GM12864 (cell line): ENCODE results near the gene PLCB2.
A peak's percentile ranks its signal among the peaks of the same experiment; 100 is the strongest.

Source experiments
- DNase-seq: peaks from one replicate; pipeline ENCODE4 v3.0.0-alpha.2; 2011; ENCODE audit warnings: low read depth
- H3K4me3 ChIP-seq: 2 replicates; pipeline ENCODE4 v1.5.1; 2011; ENCODE audit warnings: mild to moderate bottlenecking, low read depth, low read length, control low read depth
- TF ChIP-seq, protein P1 (sequence below): IDR thresholded peaks from 2 replicates; pipeline ENCODE4 v1.5.1; 2011; ENCODE audit warnings: low read depth, mild to moderate bottlenecking, moderate library complexity, low read length, control low read depth, inconsistent platforms; ENCODE audit errors: missing control alignments

The PLCB2 gene

DNA sequence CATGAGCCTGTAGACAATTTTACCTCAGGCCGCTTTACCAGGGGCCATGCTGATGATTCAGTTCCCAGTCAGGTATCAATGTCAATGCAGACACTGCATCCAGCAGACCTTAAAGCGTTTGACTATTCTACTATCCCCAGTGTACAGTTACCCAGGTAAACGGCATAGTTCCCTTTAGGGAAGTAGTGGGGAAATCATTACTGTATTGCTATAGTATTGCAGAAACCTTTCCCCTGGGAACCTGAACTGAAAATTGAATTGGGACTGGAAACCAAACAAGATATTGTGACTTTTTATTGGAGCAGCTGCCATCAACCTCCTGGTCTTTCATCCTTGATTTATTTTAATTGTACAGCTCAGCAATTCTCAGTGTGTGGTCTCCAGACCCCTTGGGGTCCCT lies 9.2 kb upstream of the PLCB2 start:
- H3K4me3 ChIP-seq, result no peak overlapping the region
- TF ChIP-seq, protein P1, sequence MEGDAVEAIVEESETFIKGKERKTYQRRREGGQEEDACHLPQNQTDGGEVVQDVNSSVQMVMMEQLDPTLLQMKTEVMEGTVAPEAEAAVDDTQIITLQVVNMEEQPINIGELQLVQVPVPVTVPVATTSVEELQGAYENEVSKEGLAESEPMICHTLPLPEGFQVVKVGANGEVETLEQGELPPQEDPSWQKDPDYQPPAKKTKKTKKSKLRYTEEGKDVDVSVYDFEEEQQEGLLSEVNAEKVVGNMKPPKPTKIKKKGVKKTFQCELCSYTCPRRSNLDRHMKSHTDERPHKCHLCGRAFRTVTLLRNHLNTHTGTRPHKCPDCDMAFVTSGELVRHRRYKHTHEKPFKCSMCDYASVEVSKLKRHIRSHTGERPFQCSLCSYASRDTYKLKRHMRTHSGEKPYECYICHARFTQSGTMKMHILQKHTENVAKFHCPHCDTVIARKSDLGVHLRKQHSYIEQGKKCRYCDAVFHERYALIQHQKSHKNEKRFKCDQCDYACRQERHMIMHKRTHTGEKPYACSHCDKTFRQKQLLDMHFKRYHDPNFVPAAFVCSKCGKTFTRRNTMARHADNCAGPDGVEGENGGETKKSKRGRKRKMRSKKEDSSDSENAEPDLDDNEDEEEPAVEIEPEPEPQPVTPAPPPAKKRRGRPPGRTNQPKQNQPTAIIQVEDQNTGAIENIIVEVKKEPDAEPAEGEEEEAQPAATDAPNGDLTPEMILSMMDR, result no peak
- no peak for DNase-seq

DNA sequence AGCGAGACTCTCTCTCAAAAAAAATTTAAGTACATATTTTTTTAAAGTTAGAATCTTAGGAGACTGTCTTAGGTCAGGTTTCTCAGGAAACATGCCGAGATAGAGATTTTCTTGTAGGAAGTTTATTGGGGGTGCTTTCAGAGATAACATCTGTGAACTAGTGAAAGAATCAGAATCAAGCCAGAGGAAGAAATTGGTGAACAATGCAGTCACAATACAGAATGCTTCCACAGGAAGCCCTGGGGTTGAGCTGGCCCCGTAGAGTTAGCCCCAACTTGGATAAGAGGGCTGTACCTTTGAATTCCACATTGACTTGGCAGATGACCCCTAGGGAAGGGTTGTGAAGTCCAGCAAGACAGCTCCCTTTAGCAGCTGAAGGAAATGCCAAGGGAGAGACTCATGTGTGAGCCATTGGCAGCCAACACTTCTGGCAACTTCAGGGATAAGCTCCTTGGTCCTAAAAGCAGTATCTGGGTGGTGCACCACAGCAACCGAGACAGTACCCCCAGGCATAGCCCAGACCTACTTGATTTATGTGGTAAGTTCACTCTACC lies 7.1 kb upstream of the PLCB2 start:
- TF ChIP-seq, protein P1, result no peak
- no peak for DNase-seq
- no peak overlapping the region for H3K4me3 ChIP-seq

DNA sequence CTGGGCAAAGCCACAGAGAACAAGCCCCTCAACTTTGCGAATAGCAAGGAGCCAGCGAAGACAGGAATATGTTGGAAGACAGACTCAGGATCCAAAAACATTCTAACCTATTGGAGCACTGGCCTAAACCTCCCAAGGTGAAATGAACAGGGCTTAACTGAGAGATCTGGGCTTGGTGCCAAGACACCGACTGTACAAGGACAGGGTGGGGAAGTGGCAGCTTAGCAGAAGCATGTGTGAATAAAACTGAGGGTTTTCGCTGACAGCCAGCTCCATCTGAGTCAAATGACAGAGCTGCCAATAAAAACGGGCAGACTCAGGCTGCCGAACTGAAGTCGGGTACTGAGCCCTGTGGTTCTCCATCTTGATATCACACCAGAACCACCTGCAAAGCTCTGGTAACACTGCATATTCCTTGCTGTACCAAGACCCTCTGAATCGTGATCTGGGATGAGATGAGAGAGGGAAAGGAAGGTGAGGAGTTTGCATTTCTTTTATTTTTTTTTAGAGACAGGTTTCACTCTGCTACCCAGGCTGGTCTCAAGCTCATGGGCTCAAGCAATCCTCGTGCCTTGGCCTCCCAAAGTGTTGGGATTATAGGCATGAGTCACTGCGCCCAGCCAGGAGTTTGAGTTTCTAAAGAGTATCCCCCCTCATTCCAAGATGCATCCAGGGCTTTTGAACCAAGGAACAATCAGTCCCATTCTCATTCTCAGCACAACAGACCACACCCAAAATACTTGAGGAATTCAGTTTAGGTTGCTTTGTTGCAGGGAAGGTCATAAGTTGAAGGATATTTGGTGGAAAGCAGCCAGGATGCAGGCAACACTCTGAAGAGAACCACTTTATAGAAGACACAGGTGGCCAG lies 6.0 kb upstream of the PLCB2 start:
- TF ChIP-seq, protein P1, result no peak
- H3K4me3 ChIP-seq, result no peak overlapping the region
- DNase-seq, result no peak

DNA sequence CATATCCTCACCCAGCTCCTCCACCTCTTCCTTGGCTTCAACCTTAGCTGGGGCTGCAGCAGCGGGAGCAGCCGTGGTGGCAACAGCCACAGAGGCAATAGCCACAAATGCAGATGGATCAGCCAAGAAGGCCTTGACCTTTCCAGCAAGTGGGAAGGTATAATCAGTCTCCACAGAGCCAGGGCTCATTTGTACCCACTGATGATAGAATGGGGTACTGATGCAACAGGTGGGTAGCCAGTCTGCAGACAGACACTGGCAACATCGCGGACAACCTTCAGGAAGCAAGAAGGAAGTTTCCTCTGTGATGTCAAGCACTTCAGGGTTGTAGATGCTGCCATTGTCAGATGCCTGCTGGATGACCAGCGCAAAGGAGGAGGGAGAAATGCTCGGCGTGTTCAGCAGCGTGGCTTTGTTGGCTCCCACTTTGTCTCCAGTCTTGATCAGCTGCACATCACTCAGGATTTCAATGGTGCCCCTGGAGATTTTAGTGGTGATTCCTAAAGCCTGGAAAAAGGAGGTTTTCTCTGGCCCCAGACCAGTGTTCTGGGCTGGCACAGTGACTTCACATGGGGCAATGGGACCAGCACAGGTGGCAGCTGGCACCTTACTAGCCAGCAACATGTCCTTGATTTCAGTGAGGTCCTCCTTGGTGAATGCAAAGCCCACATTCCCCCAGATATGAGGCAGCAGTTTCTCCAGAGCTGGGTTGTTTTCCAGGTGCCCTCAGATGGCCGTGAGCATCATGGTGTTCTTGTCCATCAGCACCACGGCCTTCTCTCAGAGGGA lies 4.8 kb upstream of the PLCB2 start:
- no peak overlapping the region for H3K4me3 ChIP-seq
- TF ChIP-seq, protein P1, result no peak
- no peak for DNase-seq

DNA sequence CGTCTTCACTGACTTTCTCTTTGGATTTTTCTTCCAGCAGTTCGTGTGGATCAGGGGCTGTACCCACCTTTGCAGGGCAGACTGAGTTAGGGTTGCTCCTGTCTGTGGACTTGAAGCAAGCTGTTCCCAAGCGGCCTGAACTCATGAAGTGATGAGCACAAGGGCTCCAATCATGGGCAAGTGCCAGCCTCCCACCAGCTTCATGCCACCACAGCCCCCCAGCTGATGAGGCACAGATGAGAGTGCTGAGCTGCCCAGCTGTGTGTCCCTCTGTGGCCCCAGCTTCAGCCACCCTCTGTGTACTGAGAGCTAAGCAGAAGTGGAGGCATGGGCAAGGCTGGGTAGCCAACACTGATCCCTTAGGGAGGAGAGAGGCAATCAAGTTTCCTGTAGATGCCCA lies 3.3 kb upstream of the PLCB2 start:
- no peak for DNase-seq
- TF ChIP-seq, protein P1, result no peak

DNA sequence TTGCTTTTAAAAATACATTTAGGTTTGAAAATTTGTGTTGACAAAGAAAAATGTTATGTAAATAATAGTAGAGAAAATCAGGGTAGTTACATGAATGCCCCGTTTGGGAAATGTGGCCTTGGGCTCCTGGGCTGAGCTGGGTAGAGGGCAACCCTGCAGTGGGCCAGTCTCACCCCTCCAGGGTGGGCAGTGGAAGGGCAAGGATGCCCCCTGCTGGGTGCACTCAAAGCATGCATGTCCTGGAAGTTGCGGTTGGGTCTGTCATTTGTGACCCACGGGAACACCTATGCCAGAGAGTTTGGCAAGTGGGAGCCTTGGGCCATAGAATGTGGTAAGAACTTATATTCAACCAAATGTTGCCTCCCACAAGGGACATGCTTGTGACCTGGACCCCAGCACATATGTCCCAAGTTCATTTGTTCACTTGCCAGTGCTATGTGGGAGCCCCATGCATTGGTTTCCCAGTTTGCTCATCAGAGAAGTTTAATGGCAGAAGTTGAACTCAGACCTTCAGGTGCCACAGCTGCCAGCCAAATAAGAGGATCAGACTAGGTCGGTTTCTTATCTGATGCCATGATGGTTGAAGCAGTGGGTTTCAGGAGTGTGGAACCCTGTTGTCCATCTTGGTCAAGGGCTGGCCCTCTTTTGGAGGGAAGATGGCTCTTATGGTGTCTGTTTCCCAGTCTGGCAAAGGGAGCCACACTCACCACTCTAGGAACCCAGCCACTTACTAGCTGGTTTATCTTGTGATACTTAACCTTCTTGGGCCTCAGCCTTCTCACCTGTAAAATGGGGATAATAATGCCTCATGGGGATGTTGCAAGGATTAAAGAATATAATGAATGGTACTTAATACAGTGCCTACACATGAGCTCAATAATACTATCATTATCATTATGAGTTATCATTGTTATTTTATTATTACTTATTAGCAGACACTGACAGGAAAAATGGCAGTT lies 2.5 kb upstream of the PLCB2 start:
- no peak overlapping the region for H3K4me3 ChIP-seq
- no peak for DNase-seq
- TF ChIP-seq, protein P1, result peak; percentile 84

More for the DNA sequence above, 3.3 kb upstream of the PLCB2 start:
- H3K4me3 ChIP-seq, result no peak overlapping the region
